GM12864 (cell line): ENCODE results near the gene ZNF554.
"Not testable (repeated sequence)": the region's sequence is repeated elsewhere in the genome, so short reads cannot be mapped to it uniquely, and the experiment has no call there.

ENCODE experiments used
- DNase-seq: peaks from one replicate; pipeline ENCODE4 v3.0.0-alpha.2; 2011; ENCODE audit warnings: low read depth
- H3K4me3 ChIP-seq: 2 replicates; pipeline ENCODE4 v1.5.1; 2011; ENCODE audit warnings: mild to moderate bottlenecking, low read depth, low read length, control low read depth
- TF ChIP-seq, protein P1 (sequence below): IDR thresholded peaks from 2 replicates; pipeline ENCODE4 v1.5.1; 2011; ENCODE audit warnings: low read depth, mild to moderate bottlenecking, moderate library complexity, low read length, control low read depth, inconsistent platforms; ENCODE audit errors: missing control alignments

Gene ZNF554

DNA sequence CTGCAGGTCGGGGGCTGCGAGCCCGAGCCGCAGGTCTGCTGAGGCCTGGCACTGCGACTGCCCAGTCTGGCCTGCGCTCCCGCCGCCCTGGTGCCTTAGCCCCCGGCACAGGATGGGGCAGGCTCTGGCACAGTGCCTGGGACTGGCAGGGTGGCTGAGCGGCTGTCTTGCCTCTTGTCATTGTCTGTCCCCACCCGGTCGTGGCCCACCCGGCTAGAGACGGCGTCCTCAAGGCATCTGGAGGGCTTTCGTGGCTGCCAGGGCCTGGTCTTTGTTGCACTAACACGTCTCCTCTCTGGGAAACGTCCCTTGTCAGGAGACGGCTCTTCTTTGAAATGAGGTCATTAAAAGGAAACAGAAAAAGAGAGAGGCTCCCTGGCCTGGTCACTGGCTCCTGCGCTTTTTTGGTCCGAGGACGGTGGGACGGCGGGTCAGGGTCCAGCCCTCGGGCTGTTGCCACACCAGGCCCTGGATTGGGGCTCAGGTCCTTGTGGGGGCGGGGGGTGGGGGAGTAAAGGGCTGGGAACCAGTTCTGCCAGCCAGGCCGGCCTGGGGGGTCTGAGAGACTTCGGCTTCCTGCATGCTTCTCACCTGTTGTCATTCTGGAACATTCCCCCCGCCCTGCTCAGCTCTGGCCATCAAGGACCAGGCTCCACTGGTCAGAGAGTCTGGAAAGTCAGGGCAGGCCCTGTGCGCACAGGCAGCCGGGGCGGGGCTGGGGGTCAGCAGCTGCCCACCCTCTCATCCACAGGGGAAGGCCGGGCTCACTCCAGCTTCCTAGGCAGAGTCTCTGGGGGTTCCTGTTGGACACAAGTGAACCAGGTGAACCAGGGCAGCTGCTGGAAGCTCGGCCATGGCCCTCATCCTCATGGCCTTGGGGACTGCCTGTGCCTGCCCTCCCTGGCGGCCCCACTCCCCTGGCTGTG is 6.2 kb upstream of the ZNF554 start:
- H3K4me3 ChIP-seq: no peak overlapping the region
- no peak for DNase-seq
- TF ChIP-seq, protein P1, sequence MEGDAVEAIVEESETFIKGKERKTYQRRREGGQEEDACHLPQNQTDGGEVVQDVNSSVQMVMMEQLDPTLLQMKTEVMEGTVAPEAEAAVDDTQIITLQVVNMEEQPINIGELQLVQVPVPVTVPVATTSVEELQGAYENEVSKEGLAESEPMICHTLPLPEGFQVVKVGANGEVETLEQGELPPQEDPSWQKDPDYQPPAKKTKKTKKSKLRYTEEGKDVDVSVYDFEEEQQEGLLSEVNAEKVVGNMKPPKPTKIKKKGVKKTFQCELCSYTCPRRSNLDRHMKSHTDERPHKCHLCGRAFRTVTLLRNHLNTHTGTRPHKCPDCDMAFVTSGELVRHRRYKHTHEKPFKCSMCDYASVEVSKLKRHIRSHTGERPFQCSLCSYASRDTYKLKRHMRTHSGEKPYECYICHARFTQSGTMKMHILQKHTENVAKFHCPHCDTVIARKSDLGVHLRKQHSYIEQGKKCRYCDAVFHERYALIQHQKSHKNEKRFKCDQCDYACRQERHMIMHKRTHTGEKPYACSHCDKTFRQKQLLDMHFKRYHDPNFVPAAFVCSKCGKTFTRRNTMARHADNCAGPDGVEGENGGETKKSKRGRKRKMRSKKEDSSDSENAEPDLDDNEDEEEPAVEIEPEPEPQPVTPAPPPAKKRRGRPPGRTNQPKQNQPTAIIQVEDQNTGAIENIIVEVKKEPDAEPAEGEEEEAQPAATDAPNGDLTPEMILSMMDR: no peak

DNA sequence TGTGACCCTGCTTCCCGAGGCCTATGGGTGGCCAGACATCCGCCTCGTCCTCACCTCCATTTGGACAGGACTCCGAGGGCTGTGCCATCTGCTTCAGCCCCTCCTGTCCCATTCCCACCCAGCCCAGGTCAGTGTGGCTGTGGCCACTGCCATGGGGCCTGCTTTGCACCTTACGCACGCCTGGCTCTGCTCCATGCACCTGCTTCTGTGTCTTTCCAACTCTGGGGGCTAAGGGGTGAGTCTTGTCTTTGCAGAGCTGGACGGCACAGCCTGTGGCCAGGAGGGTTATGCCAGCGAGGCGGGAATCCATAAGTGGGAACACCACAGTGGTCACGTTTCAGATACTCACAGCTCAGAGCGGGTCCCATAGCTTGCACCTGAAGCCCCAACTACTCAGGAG is 5.2 kb upstream of the ZNF554 start:
- no peak for DNase-seq
- no peak overlapping the region for H3K4me3 ChIP-seq
- TF ChIP-seq, protein P1: no peak

DNA sequence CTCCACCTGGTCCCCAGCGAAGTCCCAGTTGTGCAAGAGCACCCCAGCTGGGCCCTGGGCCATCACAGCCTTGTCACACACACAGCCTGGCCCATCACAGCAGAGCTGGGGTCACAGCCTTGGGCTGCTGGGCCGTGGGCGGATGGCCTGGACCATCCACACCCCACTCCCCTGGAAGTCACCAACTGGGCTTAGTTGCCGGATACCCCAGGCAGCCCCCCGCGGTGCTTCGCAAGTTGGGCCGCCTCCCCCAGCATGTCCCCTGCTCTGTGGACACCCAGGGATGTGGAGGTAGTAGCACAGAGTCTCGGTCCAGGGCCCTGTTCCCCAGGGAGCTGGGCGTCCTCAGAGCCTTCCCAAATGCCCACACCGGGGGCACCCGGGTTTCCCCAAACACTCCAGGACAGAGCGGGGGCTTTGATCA is 4.5 kb upstream of the ZNF554 start:
- H3K4me3 ChIP-seq: no peak overlapping the region

DNA sequence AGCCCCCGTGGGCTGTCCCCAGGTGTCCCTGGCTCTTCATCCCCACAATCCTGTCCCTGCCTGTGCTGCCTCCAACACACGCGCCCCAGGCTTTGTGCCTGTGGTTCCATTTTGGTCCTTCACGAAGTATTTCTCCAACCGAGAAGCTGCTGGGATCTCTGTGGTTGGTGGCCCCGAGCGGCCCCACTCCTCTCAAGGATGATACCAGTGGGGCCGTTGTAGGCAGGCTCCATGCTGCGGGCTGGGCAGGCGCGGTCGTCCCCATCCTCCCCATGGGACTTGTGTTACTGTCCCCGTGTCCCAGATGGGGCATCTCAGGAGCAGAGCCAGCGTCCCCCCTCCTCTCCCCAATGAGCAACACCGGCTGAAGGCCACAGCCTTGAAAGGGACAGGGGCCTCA is 3.7 kb upstream of the ZNF554 start:
- no peak for DNase-seq
- TF ChIP-seq, protein P1: no peak
- no peak overlapping the region for H3K4me3 ChIP-seq

More for the DNA sequence above, 4.5 kb upstream of the ZNF554 start:
- TF ChIP-seq, protein P1: no peak
- no peak for DNase-seq

DNA sequence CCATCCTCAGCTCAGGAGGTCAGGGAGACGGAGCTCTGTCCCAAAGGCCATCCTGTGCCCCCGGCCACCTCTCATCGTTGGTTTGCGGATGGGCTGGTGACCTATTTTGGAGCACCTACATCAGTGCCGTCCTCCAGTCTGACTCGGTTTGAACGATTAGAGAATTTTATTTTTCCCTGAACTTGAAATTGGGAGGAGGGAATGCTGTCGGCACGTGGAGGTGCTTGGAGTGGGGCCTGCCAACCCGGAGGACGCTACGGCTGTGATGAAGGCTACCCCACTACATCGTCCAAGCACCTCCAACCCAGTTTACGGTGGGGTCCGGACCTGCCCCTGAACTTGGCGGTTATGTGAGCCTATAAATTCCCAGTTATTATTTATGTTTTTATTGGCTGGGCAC is 3.0 kb upstream of the ZNF554 start:
- TF ChIP-seq, protein P1: no peak
- no peak overlapping the region for H3K4me3 ChIP-seq
- DNase-seq: no peak

DNA sequence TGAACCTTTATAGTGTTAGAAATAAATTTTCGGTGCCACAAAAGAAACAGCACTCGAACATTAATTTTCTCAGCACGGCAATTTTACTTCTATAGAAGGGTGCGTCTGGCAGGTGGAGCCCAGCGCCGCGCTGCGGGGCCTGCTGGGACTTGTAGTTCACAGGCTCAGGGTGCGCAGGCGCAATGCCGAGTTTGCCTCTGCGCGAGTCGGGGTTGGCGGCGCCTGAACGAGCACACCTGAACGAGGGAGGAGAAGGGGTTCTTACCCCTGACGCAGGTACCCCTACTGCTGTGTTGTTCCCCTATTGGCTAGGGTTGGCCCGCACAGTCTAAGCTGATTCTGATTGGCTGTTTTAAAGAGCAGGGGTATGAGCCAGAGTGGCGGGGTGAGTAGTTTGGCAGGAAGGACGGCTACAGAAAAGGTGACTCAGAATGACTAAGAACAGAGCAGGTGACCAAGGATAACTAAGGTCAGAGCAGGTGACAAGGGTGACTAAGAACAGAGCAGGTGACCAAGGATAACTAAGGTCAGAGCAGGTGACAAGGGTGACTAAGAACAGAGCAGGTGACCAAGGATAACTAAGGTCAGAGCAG is 2.3 kb upstream of the ZNF554 start:
- H3K4me3 ChIP-seq, DNase-seq: not testable (repeated sequence)

DNA sequence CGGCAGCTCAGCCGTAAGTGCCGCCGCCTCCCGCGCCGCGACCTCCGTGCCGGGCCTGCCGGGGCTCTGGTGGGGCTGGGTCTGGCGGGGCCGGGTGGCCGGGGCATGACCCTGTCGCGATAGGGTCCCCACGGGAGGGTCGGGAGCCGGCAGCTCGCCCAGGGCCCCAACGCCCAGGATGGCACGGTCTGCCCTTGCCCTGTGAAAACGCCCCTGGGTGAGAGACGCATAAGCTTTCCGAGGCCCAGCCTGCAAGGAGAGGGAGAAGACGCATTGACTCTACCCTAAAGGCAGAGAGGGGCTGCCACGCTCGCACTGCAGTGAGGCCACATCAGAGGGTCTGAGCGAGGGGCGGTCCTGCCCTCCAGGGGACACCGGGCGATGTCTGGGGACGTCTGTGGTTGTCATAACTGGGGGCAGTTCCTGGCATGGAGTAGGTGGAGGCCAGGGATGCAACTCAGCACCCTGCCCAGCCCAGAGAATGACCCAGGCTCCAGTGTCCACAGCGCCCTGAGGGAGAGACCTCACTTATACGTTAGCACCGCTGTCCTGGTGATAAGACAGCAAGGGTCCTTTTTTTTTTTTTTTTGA is 539 bp downstream of the ZNF554 start:
- peak overlapping the region; percentile 58 for H3K4me3 ChIP-seq
- no peak for DNase-seq
- TF ChIP-seq, protein P1: no peak
